Activated naive CD8-positive, alpha-beta T cell treated with anti-CD3 and anti-CD28 coated beads, Interleukin-2, amount 50 U/mL, for 16 hours (primary cell): ENCODE results near the gene SNX30.

Experiments
- DNase-seq: peaks from one replicate; pipeline ENCODE4 v3.0.0-alpha.2; 2020; ENCODE audit warnings: low read depth, low spot score

SNX30 gene

GRCh38 chr9:112752334-112753125 lies 2.0 kb downstream of the SNX30 start:
- DNase-seq = no peak

GRCh38 chr9:112753725-112754124 lies 3.2 kb downstream of the SNX30 start:
- no peak for DNase-seq

- no peak for DNase-seq
Observed at GRCh38 chr9:112754578-112754977, 4.0 kb downstream of the SNX30 start.

GRCh38 chr9:112755016-112755427 lies 4.5 kb downstream of the SNX30 start:
- DNase-seq = no peak

GRCh38 chr9:112755675-112756074 lies 5.1 kb downstream of the SNX30 start:
- DNase-seq = no peak

GRCh38 chr9:112757282-112757883 lies 6.8 kb downstream of the SNX30 start:
- no peak for DNase-seq

- no peak for DNase-seq
Observed at GRCh38 chr9:112757940-112758339, 7.4 kb downstream of the SNX30 start.

- DNase-seq = no peak
Observed at GRCh38 chr9:112760821-112761220, 10.3 kb downstream of the SNX30 start.

GRCh38 chr9:112761912-112762655 lies 11.5 kb downstream of the SNX30 start:
- no peak for DNase-seq

- no peak for DNase-seq
Observed at GRCh38 chr9:112762726-112763518, 12.4 kb downstream of the SNX30 start.

- DNase-seq = no peak
Observed at GRCh38 chr9:112764344-112764743, 13.8 kb downstream of the SNX30 start.

- DNase-seq = no peak
Observed at GRCh38 chr9:112764837-112765236, 14.3 kb downstream of the SNX30 start.

- DNase-seq = no peak
Observed at GRCh38 chr9:112765281-112765680, 14.7 kb downstream of the SNX30 start.

GRCh38 chr9:112771359-112772214 lies 21.0 kb downstream of the SNX30 start:
- DNase-seq = no peak

- DNase-seq = no peak
Observed at GRCh38 chr9:112772215-112772509, 21.6 kb downstream of the SNX30 start.

GRCh38 chr9:112772551-112772950 lies 22.0 kb downstream of the SNX30 start:
- no peak for DNase-seq

- DNase-seq = no peak
Observed at GRCh38 chr9:112774006-112774996, 23.7 kb downstream of the SNX30 start.

- DNase-seq = no peak
Observed at GRCh38 chr9:112777914-112778313, 27.4 kb downstream of the SNX30 start.

GRCh38 chr9:112780450-112781036 lies 30.0 kb downstream of the SNX30 start:
- no peak for DNase-seq
